Muscle of back (tissue), 11 donors: ENCODE measurements around the gene ZBTB48. TPM values are rescaled to one million over a fixed set of nuclear protein-coding genes. Genes with fewer than 3 reads are reported as not detected.

Source experiments
- DNase-seq, 3 donors: peaks; one replicate each; pipeline versions ENCODE4 v3.0.0 to v3.0.0-alpha.2; 2013
- polyA plus RNA-seq, 10 donors: library from polyadenylated mRNA; unstranded; fragments of 120-200 nt; gene quantifications; one replicate each; pipeline ENCODE4 v1.2.1, GENCODE V29; 2013; ENCODE audit not compliant: insufficient read length in 10 of 10

ZBTB48 gene
- polyA plus RNA-seq, 10 donors = 13.2 to 24.8 (median 16.2) TPM

GRCh38 chr1:6612641-6613360, 33.0 kb downstream of the ZBTB48 start:
- DNase-seq = peak in 1 of 3 donors; percentile 38

- peak; percentile 99 for DNase-seq
Observed at GRCh38 chr1:6613361-6614018, 33.7 kb downstream of the ZBTB48 start, which contains the start of gene PHF13. Gene PHF13, plus strand, starts transcription at chr1:6613731. Its CDS starts 336 bp downstream, at chr1:6614067.

GRCh38 chr1:6614019-6614928, 34.5 kb downstream of the ZBTB48 start:
- peak; percentile 41 to 63 (median 55) for DNase-seq

GRCh38 chr1:6614929-6615785, 35.4 kb downstream of the ZBTB48 start:
- peak in 1 of 3 donors; percentile 38 for DNase-seq

- DNase-seq = no peak
Observed at GRCh38 chr1:6619045-6619444, 39.3 kb downstream of the ZBTB48 start.

GRCh38 chr1:6621429-6622391, 41.9 kb downstream of the ZBTB48 start:
- DNase-seq = no peak

- DNase-seq = no peak
Observed at GRCh38 chr1:6622396-6623152, 42.8 kb downstream of the ZBTB48 start.

- no peak for DNase-seq
Observed at GRCh38 chr1:6623269-6623965, 43.6 kb downstream of the ZBTB48 start.

- peak; percentile 80 to 95 (median 84) for DNase-seq
Observed at GRCh38 chr1:6624710-6625583, 45.2 kb downstream of the ZBTB48 start, which contains the start of gene THAP3. Gene THAP3, plus strand, starts transcription at chr1:6624868. Its CDS starts 351 bp downstream, at chr1:6625219.

- peak in 2 of 3 donors; percentile 45 to 49 for DNase-seq
Observed at GRCh38 chr1:6625584-6626149, 45.9 kb downstream of the ZBTB48 start.

GRCh38 chr1:6627031-6627430, 47.2 kb downstream of the ZBTB48 start:
- DNase-seq = no peak

GRCh38 chr1:6627841-6628545, 48.2 kb downstream of the ZBTB48 start:
- DNase-seq = peak in 1 of 3 donors; percentile 45

GRCh38 chr1:6628971-6629479, 49.2 kb downstream of the ZBTB48 start:
- DNase-seq = no peak

GRCh38 chr1:6630027-6630426, 50.2 kb downstream of the ZBTB48 start:
- DNase-seq = no peak

- no peak for DNase-seq
Observed at GRCh38 chr1:6631058-6631457, 51.3 kb downstream of the ZBTB48 start.
